H1 (cell line): ENCODE measurements around the gene SMIM23. TPM values are rescaled to one million over a fixed set of nuclear protein-coding genes. Genes with fewer than 3 reads are reported as not detected.
A peak's percentile ranks its signal among the peaks of the same experiment; 100 is the strongest.

Experiments
- CTCF ChIA-PET: fragments of 300-600 bp; sonication (Branson Sonifier 250); formaldehyde crosslinking; loops from one replicate; lab custom pipeline; 2021; ENCODE audit not compliant: partially characterized antibody; lab: Charles Lee
- POLR2A ChIA-PET: fragments of 300-600 bp; sonication (Branson Sonifier 250); formaldehyde crosslinking; loops from one replicate; lab custom pipeline; 2021; ENCODE audit warnings: inconsistent platforms; ENCODE audit not compliant: partially characterized antibody; lab: Charles Lee
- DNase-seq, 2 experiments: peaks; one replicate each; pipeline versions ENCODE4 v3.0.0 to v3.0.0-alpha.2; 2010 to 2022; ENCODE audit warnings: low spot score in 2 of 2, low read depth in 1 of 2, mixed read lengths in 1 of 2
- FAIRE-seq: peaks from 2 replicates; lab custom pipeline; 2011; peaks lifted over from hg19 to GRCh38; lab: Jason Lieb, UNC
- H2AFZ ChIP-seq: 2 replicates; pipeline ENCODE4 v1.8.1; 2012; ENCODE audit warnings: low read length, inconsistent platforms
- H2AK5ac ChIP-seq: 2 replicates; pipeline ENCODE4 v1.6.1; 2013; ENCODE audit warnings: low read depth, low read length
- H2BK120ac ChIP-seq: replicated peaks from 2 replicates; pipeline ENCODE3; 2013; ENCODE audit warnings: low read depth, low read length, inconsistent platforms
- H2BK12ac ChIP-seq: 2 replicates; pipeline ENCODE4 v1.6.1; 2013; ENCODE audit warnings: low read depth, low read length
- H2BK15ac ChIP-seq: 2 replicates; pipeline ENCODE4 v1.6.1; 2013; ENCODE audit warnings: low read length
- H2BK20ac ChIP-seq: 2 replicates; pipeline ENCODE4 v1.6.1; 2013; ENCODE audit warnings: low read length
- H2BK5ac ChIP-seq: 2 replicates; pipeline ENCODE4 v1.6.1; 2013; ENCODE audit warnings: low read depth, low read length
- H3K14ac ChIP-seq: 2 replicates; pipeline ENCODE4 v1.6.1; 2013; ENCODE audit warnings: inconsistent platforms; ENCODE audit not compliant: insufficient read length
- H3K18ac ChIP-seq: 2 replicates; pipeline ENCODE4 v1.6.1; 2013; ENCODE audit warnings: low read length; ENCODE audit errors: extremely low read depth
- H3K23ac ChIP-seq: 2 replicates; pipeline ENCODE4 v1.6.1; 2013; ENCODE audit warnings: inconsistent platforms; ENCODE audit not compliant: insufficient read length
- H3K23me2 ChIP-seq: 2 replicates; pipeline ENCODE4 v1.6.1; 2013; ENCODE audit warnings: low read depth, low read length
- H3K27ac ChIP-seq: 2 replicates; pipeline ENCODE4 v1.6.1; 2011; ENCODE audit warnings: low read depth, low read length, inconsistent platforms
- H3K27me3 ChIP-seq, 4 experiments: replicated peaks in 1 of 4; 1 replicate in 1 of 4; 2 replicates in 3 of 4; pipeline versions ENCODE4 v1.6.1 to v1.8.1; 2011 to 2013; ENCODE audit warnings: low read length in 3 of 4, mild to moderate bottlenecking in 3 of 4, inconsistent platforms in 2 of 4, mixed read lengths in 2 of 4, moderate library complexity in 1 of 4; ENCODE audit not compliant: control insufficient read depth in 3 of 4, insufficient read depth in 3 of 4; ENCODE audit errors: extremely low read depth in 1 of 4
- H3K36me3 ChIP-seq, 4 experiments: 2 replicates each; pipeline versions ENCODE4 v1.6.1 to v1.8.1; 2011 to 2013; ENCODE audit warnings: mild to moderate bottlenecking in 4 of 4, low read length in 3 of 4, moderate library complexity in 2 of 4, control low read depth in 1 of 4, inconsistent platforms in 1 of 4; ENCODE audit not compliant: insufficient read depth in 4 of 4, control insufficient read depth in 2 of 4
- H3K4ac ChIP-seq: replicated peaks from 2 replicates; pipeline ENCODE3; 2013; ENCODE audit warnings: low read length, low read depth, mixed read lengths, inconsistent platforms; ENCODE audit not compliant: insufficient read length
- H3K4me1 ChIP-seq, 4 experiments: replicated peaks in 1 of 4; 1 replicate in 1 of 4; 2 replicates in 3 of 4; pipeline versions ENCODE4 v1.6.1 to v1.8.1; 2011 to 2013; ENCODE audit warnings: low read length in 3 of 4, inconsistent platforms in 2 of 4, mixed read lengths in 1 of 4; ENCODE audit not compliant: insufficient read depth in 4 of 4, control insufficient read depth in 3 of 4
- H3K4me2 ChIP-seq, 2 experiments: 2 replicates each; pipeline versions ENCODE4 v1.6.1 to v1.8.1; 2011 to 2013; ENCODE audit warnings: low read depth in 2 of 2, low read length in 2 of 2, control low read depth in 1 of 2, inconsistent platforms in 1 of 2, mild to moderate bottlenecking in 1 of 2; ENCODE audit not compliant: insufficient read depth in 1 of 2
- H3K4me3 ChIP-seq, 4 experiments: fragments of 200-600, 300-600 bp in 1 of 4; sonication (generic), shearing (Covaris generic), sonication (Bioruptor Twin) in 1 of 4; 2 replicates each; pipeline versions ENCODE4 v1.5.1 to v1.8.1; 2011 to 2016; ENCODE audit warnings: low read length in 4 of 4, low read depth in 3 of 4, control low read depth in 2 of 4, inconsistent platforms in 2 of 4, mild to moderate bottlenecking in 2 of 4, mixed read lengths in 1 of 4, moderate library complexity in 1 of 4; ENCODE audit not compliant: insufficient read depth in 2 of 4; ENCODE audit errors: extremely low read depth in 1 of 4
- H3K56ac ChIP-seq: replicated peaks from 2 replicates; pipeline ENCODE3; 2013; ENCODE audit warnings: low read depth, mild to moderate bottlenecking, mixed read lengths, low read length, inconsistent platforms; ENCODE audit not compliant: insufficient read length
- H3K79me1 ChIP-seq: 2 replicates; pipeline ENCODE4 v1.6.1; 2013; ENCODE audit warnings: low read depth, low read length, control low read depth
- H3K79me2 ChIP-seq, 2 experiments: 2 replicates each; pipeline versions ENCODE4 v1.6.1 to v1.8.1; 2012 to 2013; ENCODE audit warnings: low read length in 2 of 2, mild to moderate bottlenecking in 2 of 2, inconsistent platforms in 1 of 2; ENCODE audit not compliant: insufficient read depth in 2 of 2, control insufficient read depth in 1 of 2
- H3K9ac ChIP-seq, 4 experiments: replicated peaks in 1 of 4; 1 replicate in 1 of 4; 2 replicates in 3 of 4; pipeline versions ENCODE4 v1.6.1 to v1.8.1; 2011 to 2013; ENCODE audit warnings: low read depth in 3 of 4, low read length in 3 of 4, control low read depth in 2 of 4, mild to moderate bottlenecking in 2 of 4, moderate library complexity in 2 of 4, inconsistent platforms in 1 of 4; ENCODE audit errors: extremely low read depth in 1 of 4
- H3K9me3 ChIP-seq, 2 experiments: 2 replicates each; pipeline versions ENCODE4 v1.6.1 to v1.8.1; 2012 to 2013; ENCODE audit warnings: mild to moderate bottlenecking in 2 of 2, moderate library complexity in 2 of 2, control low read depth in 1 of 2, inconsistent platforms in 1 of 2, low read depth in 1 of 2, low read length in 1 of 2, mixed read lengths in 1 of 2; ENCODE audit not compliant: insufficient read depth in 2 of 2
- H4K20me1 ChIP-seq, 2 experiments: replicated peaks in 1 of 2; 2 replicates each; pipeline versions ENCODE3 to v1.8.1; 2011 to 2013; ENCODE audit warnings: inconsistent platforms in 2 of 2, low read length in 2 of 2, mild to moderate bottlenecking in 1 of 2; ENCODE audit not compliant: insufficient read depth in 2 of 2, control insufficient read depth in 1 of 2
- H4K5ac ChIP-seq: 2 replicates; pipeline ENCODE4 v1.6.1; 2013; ENCODE audit warnings: low read length, low read depth, mixed read lengths, inconsistent platforms; ENCODE audit not compliant: insufficient read length
- H4K8ac ChIP-seq: 2 replicates; pipeline ENCODE4 v1.8.0; 2013; ENCODE audit warnings: mild to moderate bottlenecking, moderate library complexity, low read length, inconsistent platforms; ENCODE audit not compliant: insufficient read depth; ENCODE audit errors: extremely low read depth
- H4K91ac ChIP-seq: replicated peaks from 2 replicates; pipeline ENCODE3; 2013; ENCODE audit warnings: low read length, mixed read lengths, inconsistent platforms; ENCODE audit not compliant: insufficient read length
- ASH2L ChIP-seq: fragments of 200-600, 300-600 bp; sonication (generic); IDR thresholded peaks from one replicate; pipeline ENCODE4 v1.7.1; 2017; ENCODE audit warnings: low read length
- BCL11A ChIP-seq, 2 experiments: IDR thresholded peaks; one replicate each; pipeline ENCODE4 v1.6.1; 2011; ENCODE audit warnings: low read depth in 2 of 2, low read length in 2 of 2, mild to moderate bottlenecking in 2 of 2
- CTBP2 ChIP-seq: IDR thresholded peaks from 2 replicates; pipeline ENCODE4 v1.7.0; 2011; ENCODE audit warnings: borderline replicate concordance, mild to moderate bottlenecking, moderate library complexity, mixed read lengths, low read length; ENCODE audit not compliant: insufficient read depth, insufficient read length
- EZH2 ChIP-seq: fragments of 200-600 bp; sonication (generic); IDR thresholded peaks from 2 replicates; pipeline ENCODE4 v1.7.1; 2012; ENCODE audit warnings: low read depth, mild to moderate bottlenecking, moderate library complexity, low read length, inconsistent platforms; ENCODE audit not compliant: severe bottlenecking
- HDAC2 ChIP-seq, 2 experiments: fragments of 300-600 bp in 1 of 2; sonication (generic) in 1 of 2; IDR thresholded peaks; 2 replicates each; pipeline ENCODE4 v1.6.1; 2011 to 2012; ENCODE audit warnings: low read depth in 2 of 2, low read length in 2 of 2, mild to moderate bottlenecking in 2 of 2, moderate library complexity in 2 of 2, borderline replicate concordance in 1 of 2, inconsistent platforms in 1 of 2
- JUND ChIP-seq: IDR thresholded peaks from 2 replicates; pipeline ENCODE4 v1.6.1; 2011; ENCODE audit warnings: mild to moderate bottlenecking, improper control_type of control experiment, low read length
- RBBP5 ChIP-seq: IDR thresholded peaks from 2 replicates; pipeline ENCODE4 v1.7.1; 2012; ENCODE audit warnings: low read depth, mild to moderate bottlenecking, inconsistent platforms, low read length, moderate library complexity, borderline replicate concordance
- RXRA ChIP-seq: IDR thresholded peaks from 2 replicates; pipeline ENCODE4 v1.6.1; 2011; ENCODE audit warnings: low read depth, mild to moderate bottlenecking, low read length, moderate library complexity; ENCODE audit not compliant: insufficient read depth
- SP1 ChIP-seq: IDR thresholded peaks from 2 replicates; pipeline ENCODE4 v1.6.1; 2011; ENCODE audit warnings: low read depth, low read length
- SP4 ChIP-seq: IDR thresholded peaks from 2 replicates; pipeline ENCODE4 v1.6.1; 2012; ENCODE audit warnings: low read length, inconsistent platforms
- TAF7 ChIP-seq: optimal IDR thresholded peaks from 2 replicates; pipeline ENCODE3; 2011; ENCODE audit warnings: low read depth, mild to moderate bottlenecking, inconsistent platforms, low read length, moderate library complexity, borderline replicate concordance
- TBP ChIP-seq: IDR thresholded peaks from 2 replicates; pipeline ENCODE4 v1.6.1; 2011; ENCODE audit warnings: low read depth, low read length, improper control_type of control experiment
- YY1 ChIP-seq: IDR thresholded peaks from 2 replicates; pipeline ENCODE4 v1.6.1; 2011; ENCODE audit warnings: low read depth, mild to moderate bottlenecking, low read length
- WGBS, 2 experiments: shearing (Covaris generic) in 1 of 2; methylation state at CpG; one replicate each; pipeline versions ENCODE4 v1.1.6 to v1.1.7; 2013 to 2015; ENCODE audit warnings: low lambda C conversion rate in 2 of 2, mixed read lengths in 2 of 2, inconsistent platforms in 1 of 2, low coverage in 1 of 2, missing lambda C conversion rate in 1 of 2; ENCODE audit not compliant: insufficient replicate concordance in 2 of 2, insufficient coverage in 1 of 2, insufficient read length in 1 of 2; ENCODE audit errors: extremely low coverage in 1 of 2, missing lambda C conversion rate in 1 of 2; 5-methylcytosine and 5-hydroxymethylcytosine counted together
- polyA plus RNA-seq, 7 experiments: library from polyadenylated mRNA; depleted of rRNA in 3 of 7; stranded (reverse) in 5 of 7; unstranded in 2 of 7; fragments of >200 nt in 5 of 7; fragments of 200-250 nt in 2 of 7; gene quantifications; 1 replicate in 5 of 7; 2 replicates in 1 of 7; 4 replicates in 1 of 7; pipeline versions ENCODE4 v1.2.1 to v1.2.3, GENCODE V29; 2011 to 2013; ENCODE audit warnings: missing spikeins in 2 of 7, mixed read lengths in 2 of 7
- total RNA-seq: library from RNA; stranded (reverse); fragmentation: NEBNext Ultra II Directional; extraction: Animal tissue kit (Norgen Biotek cat#: 25700); gene quantifications from 2 replicates; pipeline ENCODE4 v1.2.1, GENCODE V29; 2021
- TF ChIP-seq, protein P1 (sequence below): IDR thresholded peaks from 2 replicates; pipeline ENCODE4 v1.6.1; 2011; ENCODE audit warnings: low read depth, mild to moderate bottlenecking, low read length; ENCODE audit not compliant: insufficient read depth

The SMIM23 gene
- total and polyA plus RNA-seq, 2 of the 8 experiments (the other 6 are each of a cell fraction or from before 2014, with no cell fraction given) = not detected

DNA sequence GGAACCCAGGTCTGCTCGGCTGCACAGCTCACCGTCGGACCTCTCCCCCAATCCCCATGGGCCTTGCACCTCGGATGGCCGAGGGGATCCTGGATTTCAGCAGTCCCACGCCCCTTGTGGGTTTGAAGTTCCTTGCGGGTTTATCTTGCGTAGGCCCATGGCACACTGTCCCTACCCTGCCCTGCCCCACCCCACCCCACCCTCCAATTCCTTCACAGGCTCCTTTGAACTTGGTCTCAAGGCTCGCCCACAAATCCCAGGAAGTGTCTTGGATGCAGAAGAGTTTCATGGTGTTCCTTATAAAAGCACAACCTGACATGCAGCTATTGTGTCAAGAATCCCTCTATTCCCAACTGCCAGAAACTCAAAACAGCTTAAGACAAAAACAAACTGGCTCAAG lies 11.2 kb upstream of the SMIM23 start:
- POLR2A ChIA-PET = no interaction called here
- no peak for TF ChIP-seq SP1
- no peak for TF ChIP-seq TAF7
- no peak for TF ChIP-seq JUND
- TF ChIP-seq BCL11A (IDR thresholded peaks at IDR 0.05; ENCODE audit: low read depth in 2 of 2, low read length in 2 of 2) = no peak
- TF ChIP-seq TBP = no peak
- no peak for TF ChIP-seq YY1
- no peak for TF ChIP-seq HDAC2 (IDR thresholded peaks at IDR 0.05; ENCODE audit: borderline replicate concordance in 1 of 2, low read depth in 2 of 2, low read length in 2 of 2)
- no peak for TF ChIP-seq EZH2
- TF ChIP-seq, protein P1, sequence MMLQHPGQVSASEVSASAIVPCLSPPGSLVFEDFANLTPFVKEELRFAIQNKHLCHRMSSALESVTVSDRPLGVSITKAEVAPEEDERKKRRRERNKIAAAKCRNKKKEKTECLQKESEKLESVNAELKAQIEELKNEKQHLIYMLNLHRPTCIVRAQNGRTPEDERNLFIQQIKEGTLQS = no peak
- TF ChIP-seq SP4 = no peak
- no peak for TF ChIP-seq CTBP2
- TF ChIP-seq ASH2L = no peak
- TF ChIP-seq RXRA = no peak
- no peak for TF ChIP-seq RBBP5

More for the DNA sequence above, 11.2 kb upstream of the SMIM23 start:
- Histone ChIP-seq H3K4ac (no peak overlapping the region), H3K4me1 (peaks cover 0 to 4% (median 0%) of the 10 kb centered on the region in 4 experiments; a peak in 3 of 7 replicates), H4K5ac (no peak overlapping the region), H2BK120ac (no peak overlapping the region), H2AK5ac (no peak overlapping the region), H3K23ac (no peak overlapping the region), H3K56ac (no peak overlapping the region), H3K27me3 (no peaks in the 10 kb centered on the region; a peak in 1 of 7 replicates), H3K79me2 (no peaks in the 10 kb centered on the region), H2AFZ (no peak overlapping the region), H3K4me2 (no peak overlapping the region), H4K91ac (no peak overlapping the region), H2BK20ac (no peak overlapping the region), H3K9me3 (no peaks in the 10 kb centered on the region), H2BK12ac (no peak overlapping the region), H4K20me1 (no peaks in the 10 kb centered on the region), H3K27ac (no peak overlapping the region), H2BK5ac (no peak overlapping the region), H3K36me3 (no peaks in the 10 kb centered on the region), H3K23me2 (peaks cover 1% of the 10 kb centered on the region; the same call in 1 of the 2 replicates), H3K18ac (no peak overlapping the region), H4K8ac (no peak overlapping the region), H3K9ac (no peak overlapping the region), H3K14ac (no peak overlapping the region), H2BK15ac (no peak overlapping the region), H3K79me1 (no peaks in the 10 kb centered on the region), H3K4me3 (no peak overlapping the region)
- WGBS, 2 experiments = 95% methylated on average over 4 of the region's 9 CpGs; no CpG with 5 or more reads in 1 of the 2 experiments
- DNase-seq = peak in 1 of 2 experiments; percentile 33
- CTCF ChIA-PET = interaction anchor here (1.2 kb wide), 1 partner anchor 9 kb away, joined by 3 read pairs; no protein-coding TSS in a partner anchor
- FAIRE-seq = no peak
